ENCODE measurements around the gene SPRR2G.

GRCh38 chr1:153180556-153180955 lies 29.9 kb upstream of the SPRR2G start:
- TF ChIP-seq CTCF (conservative IDR thresholded peaks at IDR 0.05; ENCODE audit: low read depth, low read length) (peak; percentile 44), EZH2phosphoT487 (IDR thresholded peaks at IDR 0.05; ENCODE audit: borderline replicate concordance, low read length) (no peak)

Measured in PC-3 (cell line).